Muscle of leg (tissue), 11 donors: Measurements from ENCODE around the gene CCDC91. TPM values are rescaled to one million over a fixed set of nuclear protein-coding genes. Genes with fewer than 3 reads are reported as not detected.

Experiments
- DNase-seq: peaks from one replicate; pipeline ENCODE4 v3.0.0; 2013
- H3K27ac ChIP-seq: one replicate; pipeline ENCODE4 v1.5.1; 2013; ENCODE audit warnings: mild to moderate bottlenecking, low read length, control low read depth
- H3K27me3 ChIP-seq: one replicate; pipeline ENCODE4 v1.6.1; 2013; ENCODE audit warnings: low read length; ENCODE audit not compliant: control insufficient read depth, insufficient read depth
- H3K36me3 ChIP-seq: one replicate; pipeline ENCODE4 v1.6.1; 2013; ENCODE audit warnings: low read length; ENCODE audit not compliant: control insufficient read depth, insufficient read depth
- H3K4me1 ChIP-seq: one replicate; pipeline ENCODE4 v1.6.1; 2013; ENCODE audit warnings: low read length; ENCODE audit not compliant: control insufficient read depth, insufficient read depth
- H3K4me3 ChIP-seq: one replicate; pipeline ENCODE4 v1.5.1; 2013; ENCODE audit warnings: low read length, control low read depth
- H3K9me3 ChIP-seq: replicated peaks from 2 replicates; pipeline ENCODE4 v1.6.1; 2013; ENCODE audit warnings: low read depth, low read length; ENCODE audit not compliant: control insufficient read depth
- WGBS: methylation state at CpG from one replicate; pipeline ENCODE4 v1.1.5; 2013; ENCODE audit warnings: missing lambda C conversion rate; ENCODE audit not compliant: insufficient coverage; 5-methylcytosine and 5-hydroxymethylcytosine counted together
- polyA plus RNA-seq, 8 donors: library from polyadenylated mRNA; unstranded; fragments of 120-200 nt; gene quantifications; one replicate each; pipeline versions ENCODE4 v1.2.1 to v1.2.3, GENCODE V29; 2013; ENCODE audit warnings: inconsistent platforms in 1 of 8, low replicate concordance in 1 of 8; ENCODE audit not compliant: insufficient read length in 8 of 8, insufficient read depth in 1 of 8
- total RNA-seq: library from RNA; stranded (reverse); fragments of 120-200 nt; gene quantifications from one replicate; pipeline ENCODE4 v1.2.4, GENCODE V29; 2013

The CCDC91 gene
- total and polyA plus RNA-seq, 9 donors = 18.5 to 30.0 (median 22.6) TPM

DNA sequence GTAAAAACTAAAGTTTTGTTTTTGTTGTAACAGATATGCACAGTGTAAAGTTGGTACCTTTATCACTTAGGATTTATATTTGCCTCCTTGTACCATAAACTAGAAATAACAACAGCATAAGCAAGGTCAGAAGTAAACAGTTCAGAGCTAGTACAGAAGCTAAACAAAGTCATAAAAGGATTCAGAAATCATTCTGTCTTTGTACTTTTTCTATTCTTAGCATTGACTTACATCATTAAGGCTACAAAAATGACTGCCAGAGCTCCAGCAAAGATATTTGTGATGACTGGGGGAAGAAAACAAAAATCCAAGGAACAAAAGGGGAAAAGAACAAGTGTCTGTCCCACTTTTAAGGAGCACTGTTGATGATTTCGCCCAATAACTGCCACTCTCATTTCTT lies 347.2 kb downstream of the CCDC91 start:
- H3K27ac ChIP-seq = no peak overlapping the region
- WGBS = no CpG with 5 or more reads among the region's 1 CpG

DNA sequence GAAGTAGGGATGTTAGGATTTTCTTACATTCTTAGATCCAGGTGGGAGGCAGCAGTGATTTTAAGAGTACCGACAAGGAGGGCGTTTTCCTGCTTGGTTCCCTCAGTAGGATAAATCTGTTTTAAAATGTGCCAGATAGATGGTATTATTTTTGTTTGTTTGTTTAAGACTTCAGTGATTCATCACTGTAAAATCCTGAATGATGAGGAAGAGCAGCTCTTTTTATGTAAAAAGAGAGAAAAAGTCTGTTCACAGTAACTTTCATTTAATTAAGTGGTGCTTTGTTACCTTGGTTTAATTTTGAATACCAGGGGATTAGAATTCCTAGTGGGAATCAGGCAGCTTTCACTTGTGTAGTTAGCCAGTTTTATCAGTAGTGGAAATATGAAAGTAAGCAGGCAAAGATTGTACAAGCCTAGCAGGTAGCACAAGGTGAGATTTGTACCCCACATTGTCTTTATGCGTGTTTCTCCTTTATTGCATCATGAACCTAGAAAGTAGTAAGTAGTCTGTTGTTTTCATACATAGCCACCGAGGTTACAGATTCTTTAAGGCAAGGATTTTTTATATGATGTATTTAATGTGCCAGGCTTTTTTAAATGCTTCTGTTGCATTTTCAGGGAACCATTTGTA lies 349.6 kb downstream of the CCDC91 start:
- 100% methylated on average over 2 of the region's 4 CpGs for WGBS
- Histone ChIP-seq H3K27me3 (no peaks in the 10 kb centered on the region), H3K4me3 (no peak overlapping the region), H3K27ac (no peak overlapping the region), H3K4me1 (no peaks in the 10 kb centered on the region), H3K9me3 (peaks cover 2% of the 10 kb centered on the region), H3K36me3 (no peaks in the 10 kb centered on the region)
- DNase-seq = no peak

More for the DNA sequence above, 347.2 kb downstream of the CCDC91 start:
- DNase-seq = no peak
- H3K36me3 ChIP-seq = no peaks in the 10 kb centered on the region
- H3K27me3 ChIP-seq = no peaks in the 10 kb centered on the region
- no peaks in the 10 kb centered on the region for H3K4me1 ChIP-seq
- H3K4me3 ChIP-seq = no peak overlapping the region
- peaks cover 2% of the 10 kb centered on the region for H3K9me3 ChIP-seq

DNA sequence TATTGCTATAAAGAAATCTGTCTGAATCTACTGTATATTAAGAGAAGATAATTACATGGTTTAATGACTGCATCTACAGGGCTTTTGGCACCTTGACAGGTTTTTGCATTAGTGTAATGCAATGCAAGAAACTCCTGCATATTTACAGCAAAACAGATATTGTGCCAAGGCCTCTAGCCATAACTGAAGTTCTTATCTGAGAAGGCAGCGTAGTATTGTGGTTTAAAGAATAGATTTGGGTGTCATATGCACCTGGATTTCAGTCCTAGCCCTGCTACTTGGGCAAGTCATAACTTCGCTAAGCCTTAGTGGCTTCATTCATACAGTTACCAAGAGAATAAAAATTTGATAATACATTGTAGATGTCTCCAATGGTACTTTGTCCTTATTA lies 350.1 kb downstream of the CCDC91 start:
- WGBS = no CpG with 5 or more reads among the region's 2 CpGs
- H3K4me1 ChIP-seq = no peaks in the 10 kb centered on the region
- peaks cover 2% of the 10 kb centered on the region for H3K9me3 ChIP-seq
- no peaks in the 10 kb centered on the region for H3K36me3 ChIP-seq
- no peaks in the 10 kb centered on the region for H3K27me3 ChIP-seq
- no peak overlapping the region for H3K4me3 ChIP-seq
- no peak overlapping the region for H3K27ac ChIP-seq
- no peak for DNase-seq

DNA sequence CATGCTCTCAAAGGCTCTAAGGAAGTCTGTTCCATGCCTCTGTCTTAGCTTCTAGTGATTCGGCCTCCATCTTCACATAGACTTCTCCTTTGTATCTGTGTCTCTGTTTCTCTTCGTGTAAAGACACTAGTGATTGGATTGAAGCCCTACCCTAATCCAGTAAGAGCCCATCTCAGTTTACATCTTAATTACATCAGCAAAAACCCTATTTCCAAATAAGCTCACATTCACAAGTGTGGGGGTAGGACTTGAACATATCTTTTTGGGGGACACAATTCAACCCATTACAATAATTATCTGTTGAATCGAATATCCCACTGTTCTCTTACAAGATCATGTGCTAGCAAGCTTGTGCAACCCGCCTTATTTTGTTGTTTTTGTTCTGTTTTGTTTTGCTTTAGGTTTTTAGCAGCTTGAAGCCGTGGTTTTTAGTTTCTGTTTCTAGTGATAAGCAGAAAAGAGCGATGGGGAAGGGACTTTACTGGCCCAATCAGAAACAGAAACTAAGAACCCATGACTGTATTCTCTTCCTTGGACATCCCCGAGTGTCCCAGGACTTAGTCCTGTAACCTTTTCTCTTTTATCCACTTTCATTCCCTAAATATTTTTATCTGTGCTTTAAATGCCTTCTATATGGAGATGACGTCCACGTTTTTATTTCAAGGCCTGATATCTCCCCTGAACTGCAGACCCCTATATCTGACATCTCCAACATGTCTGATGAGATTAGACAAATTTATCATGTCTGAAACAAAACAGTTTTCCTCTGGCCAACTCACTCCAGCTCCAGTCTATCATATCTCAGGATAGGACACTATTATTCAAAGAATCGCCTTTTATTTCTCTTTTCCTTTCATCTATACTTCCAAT lies 353.0 kb downstream of the CCDC91 start:
- no peak overlapping the region for H3K27ac ChIP-seq
- WGBS = 100% methylated on average over 1 of the region's 10 CpGs
- H3K36me3 ChIP-seq = no peaks in the 10 kb centered on the region
- no peaks in the 10 kb centered on the region for H3K4me1 ChIP-seq
- no peak for DNase-seq
- no peak overlapping the region for H3K4me3 ChIP-seq
- H3K27me3 ChIP-seq = no peaks in the 10 kb centered on the region
- peaks cover 2% of the 10 kb centered on the region for H3K9me3 ChIP-seq

DNA sequence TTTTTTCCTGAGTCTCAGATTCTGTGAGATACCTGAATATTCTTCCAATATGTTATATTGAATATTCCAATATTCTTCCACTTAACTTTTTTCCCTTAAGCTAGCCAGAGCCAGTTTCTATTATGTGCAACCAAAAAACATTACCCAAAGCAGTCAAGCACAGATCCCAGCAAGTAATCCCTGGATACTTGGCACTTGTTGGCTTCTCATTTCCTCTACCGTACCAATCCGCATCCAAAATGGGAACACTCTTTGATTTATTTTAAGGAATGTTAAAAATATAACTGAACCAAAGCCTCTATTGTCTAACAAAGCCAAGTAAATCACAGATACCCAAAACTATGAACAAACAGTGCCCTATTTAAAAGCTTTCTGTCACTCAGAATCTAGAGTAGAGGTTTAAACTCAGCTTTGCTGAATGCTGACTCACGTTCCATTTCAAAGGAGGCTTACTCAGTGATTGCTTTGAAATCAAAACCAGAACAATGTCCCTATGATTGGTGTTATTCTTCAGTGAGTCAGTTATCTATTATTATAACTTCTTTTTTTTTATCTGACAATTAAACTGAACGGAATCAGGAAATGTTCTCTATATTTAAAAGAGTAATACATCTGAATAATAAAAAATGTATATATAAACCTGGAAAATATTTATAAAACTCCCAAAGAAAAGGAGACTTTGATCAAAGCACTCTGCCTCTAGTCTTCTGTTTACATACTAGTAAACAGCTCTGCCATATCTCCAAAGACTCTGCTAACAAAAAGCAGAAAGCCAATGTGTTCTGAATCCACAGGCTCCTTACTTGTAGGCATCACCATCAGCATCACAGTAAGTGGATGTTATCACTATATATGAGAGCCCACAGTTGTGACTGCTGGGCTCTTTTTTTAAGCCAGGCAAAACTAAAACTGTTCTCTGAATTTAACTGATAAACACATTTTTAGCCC lies 360.8 kb downstream of the CCDC91 start:
- no peaks in the 10 kb centered on the region for H3K27me3 ChIP-seq
- no peaks in the 10 kb centered on the region for H3K36me3 ChIP-seq
- DNase-seq = no peak
- no CpG with 5 or more reads among the region's 4 CpGs for WGBS
- H3K4me3 ChIP-seq = no peak overlapping the region
- no peak overlapping the region for H3K27ac ChIP-seq
- no peaks in the 10 kb centered on the region for H3K9me3 ChIP-seq
- no peaks in the 10 kb centered on the region for H3K4me1 ChIP-seq

DNA sequence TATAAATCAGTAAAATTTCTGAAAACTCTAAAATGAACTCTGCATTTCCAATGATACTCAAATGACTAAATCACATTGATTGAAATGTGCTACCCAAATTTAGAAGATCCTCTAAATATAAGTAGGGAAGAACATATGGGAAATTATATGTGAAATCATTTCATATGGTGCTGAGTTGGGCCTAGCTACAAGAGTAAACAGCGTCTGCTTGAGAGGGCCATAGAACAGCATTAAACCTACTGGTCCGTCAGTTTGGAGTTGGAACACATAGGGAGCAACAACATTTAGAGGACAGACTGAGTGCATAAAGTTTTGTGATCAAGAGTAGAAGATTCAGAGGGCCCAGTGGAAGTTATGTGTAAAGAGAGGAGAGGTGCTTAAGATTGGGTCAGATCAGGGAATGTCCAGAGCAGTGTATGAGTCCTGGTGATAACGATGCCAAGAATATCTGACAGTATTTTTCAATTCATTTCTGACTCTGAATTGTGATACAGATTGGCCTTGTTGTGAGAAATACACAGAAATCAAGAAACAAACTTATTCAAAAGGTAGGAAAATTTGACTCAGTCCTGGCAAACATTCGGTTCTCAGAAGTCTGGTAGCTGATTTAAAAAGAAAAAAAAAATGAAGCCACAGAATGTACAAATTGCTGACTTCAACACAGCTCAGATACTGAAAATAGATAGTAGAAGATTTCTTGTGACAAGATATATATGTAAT lies 362.2 kb downstream of the CCDC91 start:
- Histone ChIP-seq H3K4me3 (no peak overlapping the region), H3K27me3 (no peaks in the 10 kb centered on the region), H3K27ac (no peak overlapping the region), H3K9me3 (no peaks in the 10 kb centered on the region), H3K4me1 (no peaks in the 10 kb centered on the region), H3K36me3 (no peaks in the 10 kb centered on the region)
- DNase-seq = peak; percentile 62
- WGBS = 87% methylated on average over 2 of the region's 4 CpGs

DNA sequence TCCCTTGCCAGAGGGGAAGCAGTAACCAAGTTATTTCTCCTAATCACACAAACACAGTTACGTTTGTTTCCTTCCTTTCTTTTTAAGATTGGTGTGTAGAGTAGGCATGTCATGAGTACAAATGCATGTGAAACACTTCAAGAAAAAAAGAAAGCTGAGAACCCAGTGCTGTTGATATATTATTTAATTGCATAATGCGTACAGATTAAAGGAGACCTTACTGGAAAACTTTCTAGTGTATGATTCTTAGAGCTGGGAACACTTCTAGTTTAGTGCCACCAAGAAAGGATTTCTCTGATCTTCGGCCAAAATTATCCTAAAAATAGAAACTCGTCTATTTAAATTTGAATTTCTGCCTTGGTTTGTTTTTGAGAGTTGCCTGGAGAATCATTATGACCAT lies 365.5 kb downstream of the CCDC91 start:
- no CpG with 5 or more reads among the region's 4 CpGs for WGBS
- H3K9me3 ChIP-seq = no peaks in the 10 kb centered on the region
- no peak overlapping the region for H3K4me3 ChIP-seq
- no peaks in the 10 kb centered on the region for H3K27me3 ChIP-seq
- no peak overlapping the region for H3K27ac ChIP-seq
- DNase-seq = no peak
- H3K36me3 ChIP-seq = no peaks in the 10 kb centered on the region
- H3K4me1 ChIP-seq = no peaks in the 10 kb centered on the region

DNA sequence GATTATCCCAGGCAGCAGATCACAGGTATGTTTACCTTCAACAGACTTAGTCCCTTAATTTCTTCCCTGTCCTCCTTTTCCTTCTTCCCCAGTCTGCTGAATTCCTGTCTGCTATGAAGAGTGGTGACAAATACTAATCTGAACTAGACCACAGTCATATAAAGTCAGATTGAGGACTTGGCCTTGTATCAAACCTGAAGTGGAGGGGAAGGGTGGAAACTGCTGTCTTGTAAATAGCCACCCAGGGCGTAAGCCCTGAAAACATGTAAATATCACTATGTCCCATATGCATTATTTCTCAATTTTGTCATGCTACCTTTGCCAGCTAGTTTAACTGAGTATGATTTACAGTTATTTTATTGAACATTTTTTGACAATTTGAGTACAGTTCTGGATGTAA lies 368.0 kb downstream of the CCDC91 start:
- no peaks in the 10 kb centered on the region for H3K4me1 ChIP-seq
- no peak overlapping the region for H3K27ac ChIP-seq
- no peak overlapping the region for H3K4me3 ChIP-seq
- H3K27me3 ChIP-seq = no peaks in the 10 kb centered on the region
- no CpG with 5 or more reads among the region's 1 CpG for WGBS
- no peaks in the 10 kb centered on the region for H3K36me3 ChIP-seq
- DNase-seq = peak; percentile 23
- H3K9me3 ChIP-seq = no peaks in the 10 kb centered on the region

DNA sequence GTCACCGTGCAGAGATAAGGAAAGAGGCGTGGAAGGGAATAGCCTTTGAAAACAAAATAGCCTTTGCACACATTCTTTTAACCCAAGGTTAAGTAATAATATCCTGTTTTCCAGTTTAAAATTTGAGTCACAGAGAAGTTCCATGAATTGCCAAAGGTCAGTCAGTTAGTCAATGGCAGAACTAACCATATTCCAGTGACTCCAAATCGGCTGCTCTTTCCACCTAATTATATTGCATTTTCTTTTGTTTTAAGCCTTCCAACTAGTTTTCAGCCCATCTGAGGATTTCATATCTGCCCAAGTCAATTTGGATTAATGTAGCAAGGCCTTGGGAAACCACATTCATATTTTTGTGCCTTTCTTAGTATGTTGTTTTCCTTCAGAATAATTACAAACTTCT lies 373.0 kb downstream of the CCDC91 start:
- Histone ChIP-seq H3K36me3 (no peaks in the 10 kb centered on the region), H3K9me3 (no peaks in the 10 kb centered on the region), H3K4me1 (no peaks in the 10 kb centered on the region), H3K4me3 (no peak overlapping the region), H3K27me3 (no peaks in the 10 kb centered on the region), H3K27ac (no peak overlapping the region)
- WGBS = 100% methylated on average over 1 of the region's 3 CpGs
- DNase-seq = no peak
